HCT116 (cell line): ENCODE data around the gene SKAP1. TPM values are rescaled to one million over a fixed set of nuclear protein-coding genes. Genes with fewer than 3 reads are reported as not detected.

Experiments used
- ATAC-seq: fragments of 200-7000 bp; cut with Tn5 transposase; 2 replicates; pipeline ENCODE4 v1.9.1; 2020; ENCODE audit warnings: mild to moderate bottlenecking, moderate library complexity
- BruUV-seq: library from RNA; stranded (reverse); fragments of 400-500 nt; replicated peaks from 2 replicates; lab custom pipeline; 2021; lab: Mats Ljungman, UMichigan
- CTCF ChIA-PET: fragments of 300-600 bp; sonication (Branson Sonifier 250); formaldehyde crosslinking; loops from one replicate; lab custom pipeline; 2021; ENCODE audit warnings: antibody characterized with exemption; lab: Charles Lee
- POLR2A ChIA-PET: fragments of 300-600, 350-600 bp; sonication (Branson Sonifier 250); formaldehyde crosslinking; loops from one replicate; lab custom pipeline; 2021; ENCODE audit warnings: antibody characterized with exemption; lab: Charles Lee
- RAD21 ChIA-PET, 2 experiments: fragments of 300-600 bp; sonication (Branson Sonifier 250); formaldehyde crosslinking; loops; one replicate each; lab custom pipeline; 2023; ENCODE audit warnings: low total read pairs in 2 of 2; ENCODE audit not compliant: uncharacterized antibody in 2 of 2, unreplicated experiment in 2 of 2, low non-redundant PET in 1 of 2; lab: Charles Lee
- DNase-seq: peaks from one replicate; pipeline ENCODE4 v3.0.0-alpha.2; 2010; ENCODE audit warnings: low read depth, low spot score
- H2AFZ ChIP-seq: fragments of 200-600 bp; shearing (Covaris generic), sonication (generic); 2 replicates; pipeline ENCODE4 v1.6.1; 2017; ENCODE audit warnings: low read depth, mixed run types, mixed read lengths, antibody characterized with exemption, low read length; ENCODE audit not compliant: poor library complexity, severe bottlenecking
- H3K27ac ChIP-seq: 2 replicates; pipeline ENCODE4 v1.5.1; 2012; ENCODE audit warnings: low read depth, low read length
- H3K27me3 ChIP-seq: fragments of 200-600 bp; sonication (generic); 2 replicates; pipeline ENCODE4 v1.6.1; 2016; ENCODE audit warnings: mixed run types, low read length, mixed read lengths; ENCODE audit not compliant: insufficient read depth
- H3K36me3 ChIP-seq, 2 experiments: fragments of 200-500 bp in 1 of 2; fragments of 200-600 bp in 1 of 2; sonication (Bioruptor generic) in 1 of 2; sonication (generic) in 1 of 2; 2 replicates each; pipeline versions ENCODE4 v1.5.1 to v1.6.1; 2014 to 2016; ENCODE audit warnings: low read length in 2 of 2, inconsistent platforms in 1 of 2, mixed read lengths in 1 of 2, mixed run types in 1 of 2; ENCODE audit not compliant: insufficient read depth in 2 of 2, control insufficient read depth in 1 of 2
- H3K4me1 ChIP-seq, 2 experiments: fragments of 200-600 bp in 1 of 2; sonication (generic) in 1 of 2; 2 replicates each; pipeline versions ENCODE4 v1.5.1 to v1.6.1; 2012 to 2017; ENCODE audit warnings: low read length in 2 of 2, inconsistent platforms in 1 of 2, mild to moderate bottlenecking in 1 of 2, mixed read lengths in 1 of 2, mixed run types in 1 of 2, moderate library complexity in 1 of 2; ENCODE audit not compliant: insufficient read depth in 2 of 2, control insufficient read depth in 1 of 2
- H3K4me2 ChIP-seq: fragments of 200-600 bp; sonication (generic); 2 replicates; pipeline ENCODE4 v1.6.1; 2017; ENCODE audit warnings: mixed run types, low read length, mixed read lengths
- H3K4me3 ChIP-seq, 2 experiments: fragments of 200-600 bp in 1 of 2; sonication (generic) in 1 of 2; replicated peaks in 1 of 2; 2 replicates each; pipeline ENCODE4 v1.5.1; 2011 to 2016; ENCODE audit warnings: low read length in 2 of 2, control low read depth in 1 of 2, low read depth in 1 of 2, mild to moderate bottlenecking in 1 of 2, mixed read lengths in 1 of 2, mixed run types in 1 of 2
- H3K79me2 ChIP-seq: fragments of 200-600 bp; sonication (generic); 2 replicates; pipeline ENCODE4 v1.6.1; 2017; ENCODE audit warnings: mild to moderate bottlenecking, mixed run types, low read length, moderate library complexity, mixed read lengths; ENCODE audit not compliant: insufficient read depth
- H3K9ac ChIP-seq: fragments of 200-600 bp; sonication (generic); 2 replicates; pipeline ENCODE4 v1.6.1; 2016; ENCODE audit warnings: low read length, mixed read lengths
- H3K9me2 ChIP-seq: fragments of 200-600 bp; sonication (generic), shearing (Covaris generic); 2 replicates; pipeline ENCODE4 v1.6.1; 2017; ENCODE audit warnings: mixed run types, mild to moderate bottlenecking, moderate library complexity; ENCODE audit not compliant: insufficient read depth
- H3K9me3 ChIP-seq, 2 experiments: fragments of 200-500 bp in 1 of 2; fragments of 200-600 bp in 1 of 2; sonication (Bioruptor generic) in 1 of 2; sonication (generic) in 1 of 2; 2 replicates each; pipeline ENCODE4 v1.6.1; 2014 to 2017; ENCODE audit warnings: low read length in 2 of 2, mixed read lengths in 2 of 2, inconsistent platforms in 1 of 2, low read depth in 1 of 2, mild to moderate bottlenecking in 1 of 2, mixed run types in 1 of 2, moderate library complexity in 1 of 2; ENCODE audit not compliant: control insufficient read depth in 1 of 2, insufficient read depth in 1 of 2
- H4K20me1 ChIP-seq: fragments of 200-600 bp; sonication (generic), shearing (Covaris generic); 2 replicates; pipeline ENCODE4 v1.6.1; 2017; ENCODE audit warnings: mixed run types, mild to moderate bottlenecking, moderate library complexity; ENCODE audit not compliant: insufficient read depth
- CBX3 ChIP-seq: IDR thresholded peaks from 2 replicates; pipeline ENCODE4 v1.6.1; 2012; ENCODE audit warnings: low read depth
- EGR1 ChIP-seq: IDR thresholded peaks from 2 replicates; pipeline ENCODE4 v1.6.1; 2012; ENCODE audit warnings: low read depth
- EZH2phosphoT487 ChIP-seq: fragments of 200-600 bp; IDR thresholded peaks from 2 replicates; pipeline ENCODE4 v1.6.1; 2018; ENCODE audit warnings: antibody characterized with exemption, borderline replicate concordance
- JUND ChIP-seq: IDR thresholded peaks from 2 replicates; pipeline ENCODE4 v1.6.1; 2012
- POLR2A ChIP-seq: IDR thresholded peaks from 2 replicates; pipeline ENCODE4 v1.7.0; 2011; ENCODE audit warnings: borderline replicate concordance; ENCODE audit not compliant: insufficient read depth, insufficient read length; ENCODE audit errors: extremely low read depth
- POLR2AphosphoS5 ChIP-seq: IDR thresholded peaks from 2 replicates; pipeline ENCODE4 v1.6.1; 2011; ENCODE audit warnings: mild to moderate bottlenecking, low read depth, low read length, moderate library complexity
- RAD21 ChIP-seq: IDR thresholded peaks from 2 replicates; pipeline ENCODE4 v1.6.1; 2012; ENCODE audit warnings: low read depth, mild to moderate bottlenecking
- SIN3A ChIP-seq: IDR thresholded peaks from 2 replicates; pipeline ENCODE4 v1.6.1; 2012; ENCODE audit warnings: low read depth
- YY1 ChIP-seq: IDR thresholded peaks from 2 replicates; pipeline ENCODE4 v1.6.1; 2011; ENCODE audit warnings: low read length, low read depth, moderate library complexity, mild to moderate bottlenecking; ENCODE audit not compliant: insufficient replicate concordance; ENCODE audit errors: extremely low read depth
- ZFX ChIP-seq: fragments of 450-650 bp; IDR thresholded peaks from 2 replicates; pipeline ENCODE4 v1.6.1; 2017
- intact Hi-C: fragments of 100-400 bp; cut with micrococcal nuclease; formaldehyde crosslinking; loops from 2 replicates; pipeline ENCODE4 v1.10.0; 2022
- total RNA-seq: library from RNA; stranded (reverse); gene quantifications from one replicate; pipeline ENCODE4 v1.2.1, GENCODE V29; 2021; ENCODE audit not compliant: unreplicated experiment
- TF ChIP-seq, protein P1 (sequence below): IDR thresholded peaks from 2 replicates; pipeline ENCODE4 v1.6.1; 2012
- TF ChIP-seq, protein P2 (sequence below): IDR thresholded peaks from 2 replicates; pipeline ENCODE4 v1.6.1; 2012; ENCODE audit warnings: low read depth

Gene SKAP1
- total RNA-seq, 1 experiment from 2014 or later: 12.4 TPM

DNA sequence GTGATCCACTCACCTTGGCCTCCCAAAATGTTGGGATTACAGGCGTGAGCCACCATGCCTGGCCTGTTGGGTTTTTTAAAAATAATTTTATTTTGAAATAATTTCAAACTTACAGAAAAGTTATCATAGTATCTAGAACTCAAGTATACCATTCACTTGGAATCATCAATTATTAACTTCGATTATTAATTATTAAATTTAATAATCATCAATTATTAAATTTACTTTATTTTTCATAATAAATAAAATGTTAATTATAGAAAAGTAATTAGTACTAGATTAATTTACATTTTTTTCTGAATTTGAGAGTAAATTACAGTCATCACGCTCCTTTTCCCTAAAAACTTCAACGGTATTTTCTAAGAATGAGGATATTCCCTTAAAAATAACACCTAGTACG is 13.7 kb upstream of the SKAP1 start:
- ChIA-PET CTCF (interaction anchor here (1.4 kb wide), 1 partner anchor 14 kb away, joined by 4 read pairs; no protein-coding TSS in a partner anchor), POLR2A (no interaction called here), RAD21 (no interaction called here)
- no peaks in the 10 kb centered on the region for H3K36me3 ChIP-seq
- no peak overlapping the region for H3K4me3 ChIP-seq
- no peaks in the 10 kb centered on the region for H3K9me3 ChIP-seq
- no peak for TF ChIP-seq EZH2phosphoT487
- H3K27ac ChIP-seq: no peak overlapping the region
- intact Hi-C loops: no loop called here
- no peak overlapping the region for H2AFZ ChIP-seq
- no peaks in the 10 kb centered on the region for H3K27me3 ChIP-seq
- no peak overlapping the region for H3K9ac ChIP-seq
- no peak overlapping the region for H3K4me2 ChIP-seq
- DNase-seq (no peak), ATAC-seq (no peak)
- H4K20me1 ChIP-seq: no peaks in the 10 kb centered on the region
- no peaks in the 10 kb centered on the region for H3K9me2 ChIP-seq
- BruUV-seq: no TSS peak
- H3K79me2 ChIP-seq: no peaks in the 10 kb centered on the region
- peaks cover 0 to 4% of the 10 kb centered on the region in 2 experiments; a peak in 1 of 4 replicates for H3K4me1 ChIP-seq

DNA sequence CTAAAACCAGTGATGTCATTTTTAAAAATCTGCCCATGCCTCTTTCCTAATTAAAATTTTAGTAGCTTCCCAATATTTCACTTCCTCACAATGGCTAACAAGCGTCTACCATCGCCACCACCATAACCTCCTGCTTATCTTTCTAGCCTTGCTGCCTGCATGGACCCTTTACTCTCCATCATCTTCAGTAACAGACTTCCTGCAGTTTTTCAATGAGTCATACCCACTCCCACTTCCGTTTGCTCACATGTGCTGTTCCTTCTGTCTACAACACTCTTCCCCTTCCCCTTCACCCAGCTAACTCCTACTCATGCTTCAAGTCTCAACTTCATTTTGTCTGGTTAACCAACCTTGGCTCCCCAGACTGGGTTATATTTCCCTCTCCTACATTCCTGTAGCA is 12.8 kb upstream of the SKAP1 start:
- H3K9ac ChIP-seq: no peak overlapping the region
- intact Hi-C loops: no loop called here
- no peak for DNase-seq
- no peaks in the 10 kb centered on the region for H4K20me1 ChIP-seq
- no peak for ATAC-seq
- H3K27ac ChIP-seq: no peak overlapping the region
- CTCF ChIA-PET: interaction anchor here (2.2 kb wide), 1 partner anchor 14 kb away, joined by 7 read pairs; no protein-coding TSS in a partner anchor
- H3K9me2 ChIP-seq: no peaks in the 10 kb centered on the region
- TF ChIP-seq POLR2AphosphoS5 (no peak), ZFX (no peak), EGR1 (no peak), CBX3 (no peak), SIN3A (no peak), JUND (no peak), YY1 (no peak), RAD21 (no peak), POLR2A (no peak)
- TF ChIP-seq, protein P1, sequence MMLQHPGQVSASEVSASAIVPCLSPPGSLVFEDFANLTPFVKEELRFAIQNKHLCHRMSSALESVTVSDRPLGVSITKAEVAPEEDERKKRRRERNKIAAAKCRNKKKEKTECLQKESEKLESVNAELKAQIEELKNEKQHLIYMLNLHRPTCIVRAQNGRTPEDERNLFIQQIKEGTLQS: no peak
- TF ChIP-seq, protein P2, sequence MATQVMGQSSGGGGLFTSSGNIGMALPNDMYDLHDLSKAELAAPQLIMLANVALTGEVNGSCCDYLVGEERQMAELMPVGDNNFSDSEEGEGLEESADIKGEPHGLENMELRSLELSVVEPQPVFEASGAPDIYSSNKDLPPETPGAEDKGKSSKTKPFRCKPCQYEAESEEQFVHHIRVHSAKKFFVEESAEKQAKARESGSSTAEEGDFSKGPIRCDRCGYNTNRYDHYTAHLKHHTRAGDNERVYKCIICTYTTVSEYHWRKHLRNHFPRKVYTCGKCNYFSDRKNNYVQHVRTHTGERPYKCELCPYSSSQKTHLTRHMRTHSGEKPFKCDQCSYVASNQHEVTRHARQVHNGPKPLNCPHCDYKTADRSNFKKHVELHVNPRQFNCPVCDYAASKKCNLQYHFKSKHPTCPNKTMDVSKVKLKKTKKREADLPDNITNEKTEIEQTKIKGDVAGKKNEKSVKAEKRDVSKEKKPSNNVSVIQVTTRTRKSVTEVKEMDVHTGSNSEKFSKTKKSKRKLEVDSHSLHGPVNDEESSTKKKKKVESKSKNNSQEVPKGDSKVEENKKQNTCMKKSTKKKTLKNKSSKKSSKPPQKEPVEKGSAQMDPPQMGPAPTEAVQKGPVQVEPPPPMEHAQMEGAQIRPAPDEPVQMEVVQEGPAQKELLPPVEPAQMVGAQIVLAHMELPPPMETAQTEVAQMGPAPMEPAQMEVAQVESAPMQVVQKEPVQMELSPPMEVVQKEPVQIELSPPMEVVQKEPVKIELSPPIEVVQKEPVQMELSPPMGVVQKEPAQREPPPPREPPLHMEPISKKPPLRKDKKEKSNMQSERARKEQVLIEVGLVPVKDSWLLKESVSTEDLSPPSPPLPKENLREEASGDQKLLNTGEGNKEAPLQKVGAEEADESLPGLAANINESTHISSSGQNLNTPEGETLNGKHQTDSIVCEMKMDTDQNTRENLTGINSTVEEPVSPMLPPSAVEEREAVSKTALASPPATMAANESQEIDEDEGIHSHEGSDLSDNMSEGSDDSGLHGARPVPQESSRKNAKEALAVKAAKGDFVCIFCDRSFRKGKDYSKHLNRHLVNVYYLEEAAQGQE: no peak
- TF ChIP-seq, all 23 proteins: peak for 0
- Histone ChIP-seq H3K36me3 (no peaks in the 10 kb centered on the region), H3K4me1 (peaks cover 0 to 4% of the 10 kb centered on the region in 2 experiments; a peak in 1 of 4 replicates), H3K4me3 (no peak overlapping the region), H3K79me2 (no peaks in the 10 kb centered on the region), H2AFZ (no peak overlapping the region), H3K27me3 (no peaks in the 10 kb centered on the region), H3K9me3 (no peaks in the 10 kb centered on the region), H3K4me2 (no peak overlapping the region; the same call in 1 of the 2 replicates)
- ChIA-PET POLR2A (no interaction called here), RAD21 (no interaction called here)
- BruUV-seq: no TSS peak
